Measurements from ENCODE around the gene COL4A6. TPM values are rescaled to one million over a fixed set of nuclear protein-coding genes. Genes with fewer than 3 reads are reported as not detected.
"Not testable (repeated sequence)": the region's sequence is repeated elsewhere in the genome, so short reads cannot be mapped to it uniquely, and the experiment has no call there.

The COL4A6 gene
- total and polyA plus RNA-seq, 2 of the 4 experiments (the other 2 are of a cell fraction), result 0.36 to 0.74 TPM

DNA sequence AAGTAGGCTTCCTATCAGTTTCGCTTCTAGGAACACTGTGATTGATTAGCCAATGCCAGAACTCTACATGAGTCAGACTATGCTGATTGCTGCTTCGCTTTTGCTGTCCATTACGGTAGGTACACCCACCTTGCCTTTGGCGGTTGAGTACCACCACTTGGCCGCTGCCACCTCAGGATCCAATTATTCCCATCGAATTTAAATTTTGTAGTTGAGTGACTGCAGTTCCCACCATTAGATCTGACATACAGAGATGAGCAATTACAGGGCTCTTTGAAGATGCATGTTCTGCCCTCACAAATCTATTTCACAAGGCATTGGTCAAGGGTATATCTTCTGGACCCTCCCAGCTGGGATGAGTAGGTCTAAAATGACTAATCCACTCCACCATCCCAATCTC, 43.3 kb upstream of the COL4A6 start:
- H2AK5ac ChIP-seq (ENCODE audit: low read depth, low read length); H4K20me1 ChIP-seq (ENCODE audit: insufficient read depth, low read length); H3K4me3 ChIP-seq (ENCODE audit: insufficient read depth, low read depth, low read length); H3K18ac ChIP-seq (ENCODE audit: low read depth, low read length); POLR2A ChIA-PET (ENCODE audit: unreplicated experiment); H3K27ac ChIP-seq (ENCODE audit: insufficient read depth, low read length); H2BK120ac ChIP-seq (ENCODE audit: low read depth, low read length); H3K23ac ChIP-seq (ENCODE audit: low read depth, low read length); DNase-seq; H3K4ac ChIP-seq (ENCODE audit: low read depth, low read length); in situ Hi-C loops (cut with MboI; ENCODE audit: low sequenced_read_pairs); H2BK20ac ChIP-seq (ENCODE audit: low read depth, low read length); H2BK15ac ChIP-seq (ENCODE audit: low read depth, low read length); H2BK5ac ChIP-seq (ENCODE audit: low read depth, low read length, poor library complexity, severe bottlenecking); CTCF ChIA-PET; ATAC-seq (ENCODE audit: low read depth); H3K14ac ChIP-seq (replicated peaks; ENCODE audit: low read depth, low read length); H2AK9ac ChIP-seq (replicated peaks; ENCODE audit: low read depth, low read length, poor library complexity); H3K4me1 ChIP-seq (ENCODE audit: control insufficient read depth, insufficient read depth, low read length); H4K5ac ChIP-seq (ENCODE audit: low read depth, low read length); H4K8ac ChIP-seq (ENCODE audit: low read depth in 2 of 2, low read length in 2 of 2); H2AFZ ChIP-seq (replicated peaks; ENCODE audit: low read length, poor library complexity); H3K27me3 ChIP-seq (ENCODE audit: control insufficient read depth, insufficient read depth, low read length); H3K4me2 ChIP-seq (ENCODE audit: low read depth, low read length); H3K9ac ChIP-seq (ENCODE audit: low read depth, low read length); H3K9me3 ChIP-seq (ENCODE audit: control insufficient read depth, insufficient read depth, low read length); H3K56ac ChIP-seq (ENCODE audit: extremely low read depth, insufficient read depth, low read length); BruUV-seq (replicated peaks); H3K79me1 ChIP-seq (ENCODE audit: low read depth in 1 of 2, low read length in 2 of 2); H3K9me1 ChIP-seq (ENCODE audit: insufficient read depth, low read length); H4K91ac ChIP-seq (ENCODE audit: insufficient read depth, low read depth, low read length); intact Hi-C loops (cut with micrococcal nuclease); dilution Hi-C loops (cut with HindIII; ENCODE audit: low sequenced_read_pairs, unreplicated experiment); H3K36me3 ChIP-seq (ENCODE audit: control insufficient read depth, insufficient read depth, low read length): not testable (repeated sequence)
- WGBS, 2 experiments (ENCODE audit: extremely low coverage in 2 of 2, insufficient read length in 1 of 2), result 82% methylated on average over 2 of the region's 6 CpGs; no CpG with 5 or more reads in 1 of the 2 experiments
